DND-41 (cell line): ENCODE results near the gene EMILIN1.

Source experiments
- ATAC-seq: fragments of 200-7000 bp; cut with Tn5 transposase; 3 replicates; pipeline ENCODE4 v1.9.1; 2021; ENCODE audit warnings: low read depth; ENCODE audit not compliant: insufficient read depth
- DNase-seq: peaks from one replicate; pipeline ENCODE4 v3.0.0-alpha.2; 2020
- H2AFZ ChIP-seq: 2 replicates; pipeline ENCODE4 v1.6.0; 2012; ENCODE audit warnings: low read depth, low read length
- H3K27ac ChIP-seq: 2 replicates; pipeline ENCODE4 v1.5.1; 2012; ENCODE audit warnings: low read length, inconsistent platforms
- H3K27me3 ChIP-seq: fragments of 200-600 bp; sonication (generic); 2 replicates; pipeline ENCODE4 v1.6.0; 2012; ENCODE audit warnings: low read length, mild to moderate bottlenecking, inconsistent platforms; ENCODE audit not compliant: insufficient read depth, poor library complexity
- H3K36me3 ChIP-seq: 2 replicates; pipeline ENCODE4 v1.5.1; 2012; ENCODE audit warnings: low read length, inconsistent platforms; ENCODE audit not compliant: insufficient read depth
- H3K4me1 ChIP-seq: 2 replicates; pipeline ENCODE4 v1.5.1; 2012; ENCODE audit warnings: mild to moderate bottlenecking, low read length; ENCODE audit not compliant: insufficient read depth
- H3K4me2 ChIP-seq: 2 replicates; pipeline ENCODE4 v1.6.0; 2012; ENCODE audit warnings: mild to moderate bottlenecking, moderate library complexity, low read length, inconsistent platforms; ENCODE audit not compliant: insufficient read depth
- H3K4me3 ChIP-seq, 2 experiments: fragments of 200-600 bp in 1 of 2; shearing (Covaris generic) in 1 of 2; 2 replicates each; pipeline ENCODE4 v1.5.1; 2012 to 2016; ENCODE audit warnings: inconsistent platforms in 2 of 2, low read length in 2 of 2, mild to moderate bottlenecking in 2 of 2, low read depth in 1 of 2, moderate library complexity in 1 of 2
- H3K79me2 ChIP-seq: 2 replicates; pipeline ENCODE4 v1.6.0; 2012; ENCODE audit warnings: low read length, inconsistent platforms; ENCODE audit not compliant: insufficient read depth
- H3K9ac ChIP-seq: 2 replicates; pipeline ENCODE4 v1.6.0; 2012; ENCODE audit warnings: low read depth, mild to moderate bottlenecking, inconsistent platforms, low read length, moderate library complexity
- H3K9me3 ChIP-seq: 2 replicates; pipeline ENCODE4 v1.5.1; 2012; ENCODE audit warnings: low read length, moderate library complexity, mild to moderate bottlenecking, inconsistent platforms; ENCODE audit not compliant: insufficient read depth, severe bottlenecking
- H4K20me1 ChIP-seq: 2 replicates; pipeline ENCODE4 v1.6.0; 2012; ENCODE audit warnings: low read length; ENCODE audit not compliant: insufficient read depth
- EZH2 ChIP-seq: IDR thresholded peaks from 3 replicates; pipeline ENCODE4 v1.6.1; 2012; ENCODE audit warnings: borderline replicate concordance, low read depth, mild to moderate bottlenecking, moderate library complexity, low read length, inconsistent platforms; ENCODE audit not compliant: severe bottlenecking
- TF ChIP-seq, protein P1 (sequence below): IDR thresholded peaks from 2 replicates; pipeline ENCODE4 v1.5.1; 2012; ENCODE audit warnings: borderline replicate concordance, low read length, moderate library complexity, mild to moderate bottlenecking; ENCODE audit not compliant: poor library complexity, severe bottlenecking; ENCODE audit errors: extremely low read depth

Gene EMILIN1

DNA sequence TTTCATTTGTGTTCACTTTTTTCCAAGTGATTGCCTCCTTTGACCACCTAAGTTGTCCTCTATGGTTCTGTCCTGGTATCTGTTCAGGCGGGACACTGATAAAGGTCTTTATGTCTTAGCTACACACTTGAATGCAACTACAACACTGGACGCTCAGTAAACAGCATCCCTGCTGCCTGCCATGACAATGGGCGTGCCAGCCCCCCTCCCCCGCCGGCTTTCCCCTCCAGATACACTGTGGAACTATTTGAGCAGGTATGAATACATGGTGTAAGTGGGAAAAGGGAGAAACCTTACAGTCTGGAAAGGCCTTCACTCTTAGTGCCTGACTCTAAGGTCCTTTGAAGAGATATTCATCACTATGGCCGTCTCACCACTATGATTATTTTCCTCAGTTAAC, 21.2 kb upstream of the EMILIN1 start:
- no peak overlapping the region for H3K4me3 ChIP-seq
- no peak overlapping the region for H3K27ac ChIP-seq
- H3K4me2 ChIP-seq = no peak overlapping the region
- H2AFZ ChIP-seq = no peak overlapping the region
- peaks cover 8% of the 10 kb centered on the region for H3K79me2 ChIP-seq
- H4K20me1 ChIP-seq = 0 out of 2 replicates have a peak, but pooled peaks cover 3% of the 10 kb centered on the region
- ATAC-seq (no peak), DNase-seq (no peak)
- peaks cover 11% of the 10 kb centered on the region for H3K4me1 ChIP-seq
- H3K36me3 ChIP-seq = peaks cover 78% of the 10 kb centered on the region
- no peaks in the 10 kb centered on the region for H3K27me3 ChIP-seq
- no peaks in the 10 kb centered on the region for H3K9me3 ChIP-seq
- TF ChIP-seq, protein P1, sequence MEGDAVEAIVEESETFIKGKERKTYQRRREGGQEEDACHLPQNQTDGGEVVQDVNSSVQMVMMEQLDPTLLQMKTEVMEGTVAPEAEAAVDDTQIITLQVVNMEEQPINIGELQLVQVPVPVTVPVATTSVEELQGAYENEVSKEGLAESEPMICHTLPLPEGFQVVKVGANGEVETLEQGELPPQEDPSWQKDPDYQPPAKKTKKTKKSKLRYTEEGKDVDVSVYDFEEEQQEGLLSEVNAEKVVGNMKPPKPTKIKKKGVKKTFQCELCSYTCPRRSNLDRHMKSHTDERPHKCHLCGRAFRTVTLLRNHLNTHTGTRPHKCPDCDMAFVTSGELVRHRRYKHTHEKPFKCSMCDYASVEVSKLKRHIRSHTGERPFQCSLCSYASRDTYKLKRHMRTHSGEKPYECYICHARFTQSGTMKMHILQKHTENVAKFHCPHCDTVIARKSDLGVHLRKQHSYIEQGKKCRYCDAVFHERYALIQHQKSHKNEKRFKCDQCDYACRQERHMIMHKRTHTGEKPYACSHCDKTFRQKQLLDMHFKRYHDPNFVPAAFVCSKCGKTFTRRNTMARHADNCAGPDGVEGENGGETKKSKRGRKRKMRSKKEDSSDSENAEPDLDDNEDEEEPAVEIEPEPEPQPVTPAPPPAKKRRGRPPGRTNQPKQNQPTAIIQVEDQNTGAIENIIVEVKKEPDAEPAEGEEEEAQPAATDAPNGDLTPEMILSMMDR = no peak
- H3K9ac ChIP-seq = no peak overlapping the region

DNA sequence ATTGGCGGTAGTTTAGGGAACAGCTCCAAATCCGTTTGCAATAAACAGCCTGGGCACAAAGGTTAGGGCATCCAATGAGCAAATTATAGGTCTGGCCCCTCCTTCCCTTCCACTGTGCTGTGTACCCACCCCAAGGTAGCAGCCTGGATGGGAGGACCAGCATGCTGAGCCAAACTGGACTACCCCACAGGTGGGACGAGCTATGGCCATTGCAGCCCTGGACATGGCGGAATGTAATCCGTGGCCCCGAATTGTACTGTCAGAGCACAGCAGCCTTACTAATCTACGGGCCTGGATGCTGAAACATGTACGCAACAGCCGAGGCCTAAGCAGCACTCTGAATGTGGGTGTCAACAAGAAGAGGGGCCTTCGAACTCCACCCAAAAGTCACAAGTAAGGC, 20.2 kb upstream of the EMILIN1 start:
- Histone ChIP-seq H3K27me3 (no peaks in the 10 kb centered on the region), H3K9me3 (no peaks in the 10 kb centered on the region), H3K4me3 (no peak overlapping the region), H3K36me3 (peaks cover 77% of the 10 kb centered on the region), H3K9ac (no peak overlapping the region), H2AFZ (no peak overlapping the region), H4K20me1 (0 out of 2 replicates have a peak, but pooled peaks cover 3% of the 10 kb centered on the region), H3K4me1 (peaks cover under 1% of the 10 kb centered on the region; the same call in 1 of the 2 replicates), H3K27ac (no peak overlapping the region), H3K4me2 (no peak overlapping the region), H3K79me2 (no peaks in the 10 kb centered on the region)
- ATAC-seq (no peak), DNase-seq (no peak)
- TF ChIP-seq EZH2 = no peak
- TF ChIP-seq, protein P1 = no peak

DNA sequence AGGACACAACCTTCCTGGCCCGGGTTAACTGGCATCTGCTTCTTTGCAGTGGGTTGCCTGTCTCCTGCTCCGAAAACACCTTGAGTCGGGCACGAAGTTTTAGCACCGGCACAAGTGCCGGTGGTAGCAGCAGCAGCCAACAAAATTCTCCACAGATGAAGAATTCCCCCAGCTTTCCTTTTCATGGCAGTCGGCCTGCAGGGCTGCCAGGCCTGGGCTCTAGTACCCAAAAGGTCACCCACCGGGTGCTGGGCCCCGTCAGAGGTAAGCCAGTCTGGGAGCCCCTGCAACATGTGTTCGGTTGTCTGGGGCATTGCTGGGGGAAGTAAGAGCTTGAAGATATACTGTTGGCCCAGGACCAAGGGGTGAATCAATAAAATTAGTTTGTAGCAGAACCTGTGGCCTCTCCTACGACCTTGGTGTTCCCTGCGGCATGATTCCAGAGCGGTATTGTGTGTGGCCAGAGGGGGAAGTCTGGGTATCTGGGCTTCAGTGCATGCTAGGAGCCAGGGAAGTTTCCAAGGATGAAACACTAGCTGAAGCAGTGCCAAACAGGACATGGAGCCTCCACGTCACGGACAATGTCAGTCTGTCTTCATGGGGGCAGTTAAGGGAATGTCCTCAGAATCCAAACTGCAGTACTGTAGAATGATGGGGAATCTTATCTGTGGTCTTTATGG, 19.1 kb upstream of the EMILIN1 start:
- DNase-seq = no peak
- TF ChIP-seq, protein P1 = no peak
- TF ChIP-seq EZH2 = no peak
- Histone ChIP-seq H3K27me3 (no peaks in the 10 kb centered on the region), H3K4me1 (no peaks in the 10 kb centered on the region), H3K4me3 (no peak overlapping the region), H2AFZ (no peak overlapping the region), H3K27ac (no peak overlapping the region), H3K36me3 (peaks cover 66% of the 10 kb centered on the region), H3K4me2 (no peak overlapping the region), H3K9me3 (no peaks in the 10 kb centered on the region), H3K9ac (no peak overlapping the region), H3K79me2 (no peaks in the 10 kb centered on the region), H4K20me1 (0 out of 2 replicates have a peak, but pooled peaks cover 3% of the 10 kb centered on the region)
- no peak for ATAC-seq
